Tibial artery (tissue), 4 donors: ENCODE results near the gene PRPS1.
A peak's percentile ranks its signal among the peaks of the same experiment; 100 is the strongest.

ENCODE experiments used
- DNase-seq, 2 donors: peaks; one replicate each; pipeline ENCODE4 v3.0.0-alpha.2; 2019
- H3K27ac ChIP-seq, 2 donors: fragments of 200-600 bp; sonication (generic) in 1 of 2; 1 replicate in 1 of 2; 2 replicates in 1 of 2; pipeline ENCODE4 v1.5.1; 2018 to 2019; ENCODE audit warnings: mild to moderate bottlenecking in 1 of 2
- H3K27me3 ChIP-seq, 2 donors: fragments of 200-600 bp; sonication (generic) in 1 of 2; one replicate each; pipeline versions ENCODE4 v1.5.1 to v1.6.0; 2016 to 2019
- H3K36me3 ChIP-seq, 3 donors: fragments of 200-600 bp; sonication (generic) in 2 of 3; one replicate each; pipeline ENCODE4 v1.5.1; 2016 to 2019; ENCODE audit warnings: mild to moderate bottlenecking in 2 of 3
- H3K4me1 ChIP-seq, 4 donors: fragments of 200-600 bp; sonication (generic) in 2 of 4; 1 replicate in 3 of 4; 2 replicates in 1 of 4; pipeline ENCODE4 v1.5.1; 2016 to 2019
- H3K4me3 ChIP-seq, 2 donors: fragments of 200-600 bp; sonication (generic) in 1 of 2; 1 replicate in 1 of 2; 2 replicates in 1 of 2; pipeline ENCODE4 v1.5.1; 2018 to 2019; ENCODE audit warnings: mild to moderate bottlenecking in 2 of 2
- H3K9me3 ChIP-seq, 3 donors: fragments of 200-600 bp; sonication (generic) in 1 of 3; one replicate each; pipeline ENCODE4 v1.5.1; 2016 to 2019
- CTCF ChIP-seq, 2 experiments: fragments of 200-600 bp in 1 of 2; fragments of 450-650 bp in 1 of 2; IDR thresholded peaks; one replicate each; pipeline ENCODE4 v1.5.1; 2017 to 2019; ENCODE audit warnings: antibody characterized with exemption in 2 of 2, mild to moderate bottlenecking in 1 of 2, moderate library complexity in 1 of 2
- intact Hi-C: fragments of 100-400 bp; cut with DNase I; formaldehyde crosslinking; loops from one replicate; pipeline ENCODE4 v1.15.0; 2023; ENCODE audit warnings: low total_unique reads

PRPS1 gene

DNA sequence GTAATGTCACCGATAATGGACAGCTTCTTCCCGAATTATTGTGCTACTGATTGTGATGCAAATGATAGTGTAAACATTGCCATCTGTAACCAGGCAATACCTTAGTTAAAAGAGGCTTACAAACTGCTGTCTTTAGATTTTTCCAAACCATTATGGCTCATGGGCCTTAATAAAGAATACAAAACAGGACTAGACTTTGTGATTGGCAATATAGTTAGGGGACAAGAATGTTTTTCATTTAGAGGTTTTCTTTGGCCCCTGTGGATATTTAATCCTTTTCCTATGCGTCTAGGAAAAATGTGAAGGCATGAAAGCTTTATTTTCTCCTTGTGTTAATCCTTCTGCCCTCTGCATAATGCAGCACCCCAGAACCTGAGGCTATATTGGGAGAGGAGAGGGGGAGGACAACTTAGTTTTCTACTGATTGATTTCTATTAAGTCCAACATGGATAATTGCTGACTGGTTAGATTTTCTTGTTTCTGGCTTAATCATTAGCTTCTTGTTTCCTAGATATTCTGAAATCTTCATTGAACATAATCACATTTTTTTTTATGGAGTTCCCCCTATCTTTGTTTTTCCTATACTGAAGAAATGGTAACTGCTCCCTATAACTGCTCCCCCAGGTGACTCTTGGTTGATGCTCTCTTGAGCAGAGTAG lies 1.9 kb downstream of the PRPS1 start:
- H3K27ac ChIP-seq, result peak overlapping the region in 1 of 2 donors; percentile 82
- no peaks in the 10 kb centered on the region for H3K9me3 ChIP-seq
- no peaks in the 10 kb centered on the region for H3K36me3 ChIP-seq
- H3K4me1 ChIP-seq, result peaks cover 0 to 7% (median 0%) of the 10 kb centered on the region in 4 donors
- H3K4me3 ChIP-seq, result no peak overlapping the region
- H3K27me3 ChIP-seq, result no peaks in the 10 kb centered on the region
- DNase-seq, result no peak
- no peak for TF ChIP-seq CTCF (IDR thresholded peaks at IDR 0.05)
- intact Hi-C loops, result no loop called here

- Histone ChIP-seq H3K9me3 (no peaks in the 10 kb centered on the region), H3K4me1 (peaks cover 0 to 7% (median 0%) of the 10 kb centered on the region in 4 donors), H3K36me3 (no peaks in the 10 kb centered on the region), H3K27me3 (no peaks in the 10 kb centered on the region), H3K4me3 (no peak overlapping the region), H3K27ac (no peak overlapping the region)
- no peak for DNase-seq
- TF ChIP-seq CTCF (IDR thresholded peaks at IDR 0.05), result no peak
- intact Hi-C loops, result no loop called here
These were observed 4.0 kb downstream of the PRPS1 start for GRCh38 chrX:107632346-107632745.

DNA sequence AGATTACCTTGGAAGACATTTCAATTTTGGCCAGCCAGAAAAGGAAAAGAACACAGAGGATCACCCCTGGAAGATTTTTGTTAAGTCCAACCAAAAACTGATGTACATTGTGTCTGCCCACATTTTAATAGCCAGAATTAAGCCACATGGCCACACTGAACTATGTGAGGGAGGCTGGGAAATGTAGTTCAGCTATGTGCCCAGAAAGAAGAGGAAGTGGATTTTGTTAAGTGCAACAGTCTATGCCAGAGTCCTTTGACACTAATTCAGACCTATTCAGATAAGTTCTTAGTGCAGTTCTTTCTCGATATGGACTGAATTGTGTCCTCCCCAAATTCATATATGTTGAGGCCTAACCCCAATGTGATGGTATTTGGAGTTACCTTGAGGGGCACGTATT lies 18.4 kb downstream of the PRPS1 start:
- no peak for TF ChIP-seq CTCF (IDR thresholded peaks at IDR 0.05)
- Histone ChIP-seq H3K9me3 (no peaks in the 10 kb centered on the region), H3K27ac (no peak overlapping the region), H3K27me3 (no peaks in the 10 kb centered on the region), H3K36me3 (peaks cover 0 to 30% (median 29%) of the 10 kb centered on the region in 3 donors), H3K4me1 (no peaks in the 10 kb centered on the region), H3K4me3 (no peak overlapping the region)
- intact Hi-C loops, result no loop called here
- DNase-seq, result no peak

DNA sequence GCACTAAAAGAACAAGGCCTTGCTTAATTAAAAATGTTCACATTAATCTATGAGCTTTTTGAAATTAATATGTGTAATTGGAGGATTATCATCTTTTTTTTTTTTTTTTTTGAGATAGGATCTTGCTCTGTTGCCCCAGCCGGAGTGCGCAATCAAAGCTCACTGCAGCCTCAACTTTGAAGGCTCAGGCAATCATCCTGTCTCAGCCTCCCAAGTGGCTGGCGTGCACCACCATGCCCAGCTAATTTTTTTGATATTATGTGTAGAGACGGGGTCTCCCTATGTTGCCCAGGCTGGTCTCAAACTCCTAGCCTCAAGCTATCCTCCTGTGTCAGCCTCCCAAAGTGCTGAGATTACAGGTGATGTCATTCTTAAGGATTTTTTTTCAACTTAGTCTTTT lies 20.0 kb downstream of the PRPS1 start:
- Histone ChIP-seq H3K27me3 (no peaks in the 10 kb centered on the region), H3K27ac (no peak overlapping the region), H3K4me1 (no peaks in the 10 kb centered on the region), H3K9me3 (no peaks in the 10 kb centered on the region), H3K36me3 (peaks cover 0 to 29% (median 24%) of the 10 kb centered on the region in 3 donors), H3K4me3 (no peak overlapping the region)
- intact Hi-C loops, result no loop called here
- TF ChIP-seq CTCF (IDR thresholded peaks at IDR 0.05), result no peak
- DNase-seq, result no peak

DNA sequence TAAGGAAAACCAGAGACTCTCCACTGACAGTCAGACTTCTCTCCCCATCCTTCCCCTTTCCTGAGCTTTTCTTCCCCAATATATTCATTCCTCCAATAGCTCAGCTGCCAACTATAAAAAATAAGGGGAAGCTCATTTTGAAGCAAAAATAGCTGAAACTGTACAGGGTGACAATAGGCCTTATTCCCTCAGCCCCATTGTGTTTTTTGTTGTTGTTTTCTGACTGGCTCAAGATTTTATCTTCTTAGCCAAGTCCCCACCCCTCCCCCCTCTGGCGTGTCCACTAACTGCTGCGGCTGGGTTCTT lies 26.2 kb downstream of the PRPS1 start:
- Histone ChIP-seq H3K4me1 (peaks cover 0 to 14% (median 3%) of the 10 kb centered on the region in 4 donors), H3K27me3 (no peaks in the 10 kb centered on the region), H3K9me3 (no peaks in the 10 kb centered on the region), H3K27ac (peak overlapping the region in 1 of 2 donors; percentile 43), H3K36me3 (peaks cover 0 to 12% (median 0%) of the 10 kb centered on the region in 3 donors), H3K4me3 (no peak overlapping the region)
- no peak for DNase-seq
- intact Hi-C loops, result loop anchor here (10.0 kb wide), 1 partner anchor 240 kb away; no protein-coding TSS in a partner anchor
- no peak for TF ChIP-seq CTCF (IDR thresholded peaks at IDR 0.05)
